C4-2B (cell line): ENCODE data around the gene BRWD1.

Source experiments
- CTCF ChIP-seq: fragments of 450-650 bp; conservative IDR thresholded peaks from 2 replicates; pipeline ENCODE4 v1.5.1; 2017; ENCODE audit warnings: mild to moderate bottlenecking
- ZFX ChIP-seq: fragments of 450-650 bp; IDR thresholded peaks from 2 replicates; pipeline ENCODE4 v1.6.1; 2017

GRCh38 chr21:39336457-39337008 lies 23.1 kb upstream of the BRWD1 start:
- no peak for TF ChIP-seq CTCF
- no peak for TF ChIP-seq ZFX
